HG03045 (cell line): ENCODE data around the gene LAMTOR4.

Source experiments
- ATAC-seq: cut with Tn5 transposase; IDR thresholded peaks from one replicate; pipeline ENCODE4 v1.9.1; 2021; ENCODE audit warnings: mild to moderate bottlenecking, moderate library complexity; ENCODE audit not compliant: unreplicated experiment

The LAMTOR4 gene

GRCh38 chr7:100152937-100153666 is 4.4 kb downstream of the LAMTOR4 start:
- no peak for ATAC-seq

- no peak for ATAC-seq
Observed at GRCh38 chr7:100153708-100154535, 5.2 kb downstream of the LAMTOR4 start.

GRCh38 chr7:100154651-100155491 is 6.2 kb downstream of the LAMTOR4 start:
- no peak for ATAC-seq

GRCh38 chr7:100155553-100156317 is 7.0 kb downstream of the LAMTOR4 start:
- no peak for ATAC-seq

GRCh38 chr7:100156331-100157068 is 7.8 kb downstream of the LAMTOR4 start:
- ATAC-seq, result no peak

- no peak for ATAC-seq
Observed at GRCh38 chr7:100157069-100157333, 8.3 kb downstream of the LAMTOR4 start.

GRCh38 chr7:100157334-100158228 is 8.9 kb downstream of the LAMTOR4 start:
- no peak for ATAC-seq

GRCh38 chr7:100158229-100159098 is 9.7 kb downstream of the LAMTOR4 start, which contains the start of gene TRAPPC14:
Gene TRAPPC14 (minus strand): TSS chr7:100158723. CDS start chr7:100158499, 224 bp downstream.
- ATAC-seq, result peak; percentile 82

- no peak for ATAC-seq
Observed at GRCh38 chr7:100159099-100159623, 10.4 kb downstream of the LAMTOR4 start.

GRCh38 chr7:100160067-100160466 is 11.3 kb downstream of the LAMTOR4 start:
- no peak for ATAC-seq

GRCh38 chr7:100163006-100163531 is 14.4 kb downstream of the LAMTOR4 start:
- no peak for ATAC-seq

- no peak for ATAC-seq
Observed at GRCh38 chr7:100163871-100164270, 15.2 kb downstream of the LAMTOR4 start.

GRCh38 chr7:100166317-100166940 is 17.7 kb downstream of the LAMTOR4 start:
- ATAC-seq, result no peak

GRCh38 chr7:100166970-100167911 is 18.5 kb downstream of the LAMTOR4 start:
- no peak for ATAC-seq

- no peak for ATAC-seq
Observed at GRCh38 chr7:100167912-100168323, 19.2 kb downstream of the LAMTOR4 start.
